Prostate gland (tissue), 2 donors: Measurements from ENCODE around the gene RTBDN.

Experiments used
- CTCF ChIP-seq, 4 experiments: fragments of 200-600 bp in 2 of 4; fragments of 450-650 bp in 2 of 4; sonication (generic) in 2 of 4; IDR thresholded peaks; 1 replicate in 3 of 4; 2 replicates in 1 of 4; pipeline ENCODE4 v1.5.1; 2016 to 2019; ENCODE audit warnings: antibody characterized with exemption in 4 of 4, mild to moderate bottlenecking in 2 of 4, moderate library complexity in 2 of 4
- POLR2A ChIP-seq: fragments of 450-650 bp; IDR thresholded peaks from one replicate; pipeline ENCODE4 v1.6.1; 2016; ENCODE audit warnings: antibody characterized with exemption, mild to moderate bottlenecking
- POLR2AphosphoS5 ChIP-seq: sonication (generic); formaldehyde crosslinking; IDR thresholded peaks from one replicate; pipeline ENCODE4 v1.6.1; 2017; ENCODE audit warnings: antibody characterized with exemption

GRCh38 chr19:12856653-12857052, 22.3 kb upstream of the RTBDN start:
- TF ChIP-seq CTCF (IDR thresholded peaks at IDR 0.05): no peak
- no peak for TF ChIP-seq POLR2AphosphoS5
- no peak for TF ChIP-seq POLR2A
